Heart left ventricle (tissue), 13 donors: ENCODE data around the gene ACR.
"Not testable (repeated sequence)": the region's sequence is repeated elsewhere in the genome, so short reads cannot be mapped to it uniquely, and the experiment has no call there.

ENCODE experiments used
- POLR2A ChIP-seq, 2 donors: fragments of 450-650 bp; IDR thresholded peaks; one replicate each; pipeline ENCODE4 v1.6.1; 2017; ENCODE audit warnings: antibody characterized with exemption in 2 of 2, mild to moderate bottlenecking in 2 of 2, moderate library complexity in 2 of 2
- TF ChIP-seq, protein P1 (sequence below), 12 donors: fragments of 200-600 bp; sonication (generic) in 4 of 12; IDR thresholded peaks; one replicate each; pipeline versions ENCODE4 v1.5.0 to v1.8.0; 2018 to 2022; ENCODE audit warnings: antibody characterized with exemption in 12 of 12, mild to moderate bottlenecking in 5 of 12
- donor health status: ischemic (EF 13 %, LVEDD 7.1; RV severe dilation, severe dysfunction).
- donor health status: DM: no; HTN: yes; CAD: no.
- donor health status: DM: no; HTN: no; CAD: no.
- donor health status: ischemic (EF 25% LVEDD 6.9; RV normal size, moderate dysfunction).
- donor health status: ischemic (EF 25% LVEDD 5.7; RV mildly dilated, moderate dysfunction).
- donor health status: ischemic (EF 35%, LVEDD 5.7; RV mildly dilated, moderate dysfunction).
- donor health status: nonischemic (EF 11% LVEDD 7.7; RV severe dilation, severe dysfunction).
- donor health status: DM: yes; HTN: yes; CAD: no.
- donor health status: PGD.
- donor health status: ischemic (EF 29% LVEDD 5.4; RV normal size, mild dysfunction).
- donor health status: nonischemic (EF 23%, LVEDD 6.1; RV moderate dilation, normal function).

- TF ChIP-seq, protein P1, sequence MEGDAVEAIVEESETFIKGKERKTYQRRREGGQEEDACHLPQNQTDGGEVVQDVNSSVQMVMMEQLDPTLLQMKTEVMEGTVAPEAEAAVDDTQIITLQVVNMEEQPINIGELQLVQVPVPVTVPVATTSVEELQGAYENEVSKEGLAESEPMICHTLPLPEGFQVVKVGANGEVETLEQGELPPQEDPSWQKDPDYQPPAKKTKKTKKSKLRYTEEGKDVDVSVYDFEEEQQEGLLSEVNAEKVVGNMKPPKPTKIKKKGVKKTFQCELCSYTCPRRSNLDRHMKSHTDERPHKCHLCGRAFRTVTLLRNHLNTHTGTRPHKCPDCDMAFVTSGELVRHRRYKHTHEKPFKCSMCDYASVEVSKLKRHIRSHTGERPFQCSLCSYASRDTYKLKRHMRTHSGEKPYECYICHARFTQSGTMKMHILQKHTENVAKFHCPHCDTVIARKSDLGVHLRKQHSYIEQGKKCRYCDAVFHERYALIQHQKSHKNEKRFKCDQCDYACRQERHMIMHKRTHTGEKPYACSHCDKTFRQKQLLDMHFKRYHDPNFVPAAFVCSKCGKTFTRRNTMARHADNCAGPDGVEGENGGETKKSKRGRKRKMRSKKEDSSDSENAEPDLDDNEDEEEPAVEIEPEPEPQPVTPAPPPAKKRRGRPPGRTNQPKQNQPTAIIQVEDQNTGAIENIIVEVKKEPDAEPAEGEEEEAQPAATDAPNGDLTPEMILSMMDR (IDR thresholded peaks at IDR 0.05): not testable (repeated sequence)
- TF ChIP-seq POLR2A (IDR thresholded peaks at IDR 0.05): not testable (repeated sequence)
Measured at GRCh38 chr22:50761829-50762228, 23.8 kb downstream of the ACR start.
